HG02970 (cell line): ENCODE data around the gene ABCC5.
"Not testable (repeated sequence)": the region's sequence is repeated elsewhere in the genome, so short reads cannot be mapped to it uniquely, and the experiment has no call there.

Experiments
- ATAC-seq: cut with Tn5 transposase; IDR thresholded peaks from one replicate; pipeline ENCODE4 v1.9.1; 2021; ENCODE audit warnings: mild to moderate bottlenecking, moderate library complexity, moderate number of reproducible peaks; ENCODE audit not compliant: unreplicated experiment, low FRiP score

ABCC5 gene

GRCh38 chr3:184017672-184018423 is at the start of gene ABCC5:
TSS of gene ABCC5 (minus strand) at chr3:184017884. CDS start at chr3:184014392, 3,492 bp downstream.
- peak; percentile 93 for ATAC-seq

GRCh38 chr3:184066211-184066610 is 48.5 kb upstream of the ABCC5 start:
- no peak for ATAC-seq

GRCh38 chr3:184062637-184063036 is 45.0 kb upstream of the ABCC5 start:
- ATAC-seq, result no peak

GRCh38 chr3:184059424-184059823 is 41.7 kb upstream of the ABCC5 start:
- no peak for ATAC-seq

GRCh38 chr3:184058029-184058428 is 40.3 kb upstream of the ABCC5 start:
- ATAC-seq, result no peak

- no peak for ATAC-seq
Measured at GRCh38 chr3:184052767-184053166, 35.1 kb upstream of the ABCC5 start, which contains the start of gene HTR3C. TSS of gene HTR3C (plus strand) at chr3:184053047. CDS start at chr3:184053081, 34 bp downstream.

- no peak for ATAC-seq
Measured at GRCh38 chr3:184050217-184050847, 32.6 kb upstream of the ABCC5 start.

- no peak for ATAC-seq
Measured at GRCh38 chr3:184045995-184046394, 28.3 kb upstream of the ABCC5 start.

GRCh38 chr3:184042617-184043016 is 24.9 kb upstream of the ABCC5 start:
- no peak for ATAC-seq

- no peak for ATAC-seq
Measured at GRCh38 chr3:184040010-184040409, 22.3 kb upstream of the ABCC5 start.

GRCh38 chr3:184039414-184039813 is 21.7 kb upstream of the ABCC5 start:
- no peak for ATAC-seq

GRCh38 chr3:184038307-184038706 is 20.6 kb upstream of the ABCC5 start:
- ATAC-seq, result not testable (repeated sequence)

- no peak for ATAC-seq
Measured at GRCh38 chr3:184037816-184038215, 20.1 kb upstream of the ABCC5 start.

- no peak for ATAC-seq
Measured at GRCh38 chr3:184031187-184031792, 13.6 kb upstream of the ABCC5 start, which contains the start of gene HTR3D. TSS of gene HTR3D (plus strand) at chr3:184031742. CDS start at chr3:184031742, 0 bp downstream.

GRCh38 chr3:184030536-184030935 is 12.9 kb upstream of the ABCC5 start:
- ATAC-seq, result no peak

GRCh38 chr3:184029443-184029842 is 11.8 kb upstream of the ABCC5 start:
- ATAC-seq, result no peak

GRCh38 chr3:184028275-184028890 is 10.7 kb upstream of the ABCC5 start:
- not testable (repeated sequence) for ATAC-seq

- ATAC-seq, result not testable (repeated sequence)
Measured at GRCh38 chr3:184025256-184025655, 7.6 kb upstream of the ABCC5 start.

- ATAC-seq, result no peak
Measured at GRCh38 chr3:184022323-184022722, 4.6 kb upstream of the ABCC5 start.

GRCh38 chr3:184018424-184018973 is 815 bp upstream of the ABCC5 start:
- ATAC-seq, result no peak
